NCI-H1048 (cell line): ENCODE measurements around the gene DPF3.

Experiments used
- DNase-seq: peaks from one replicate; lab custom pipeline; 2025; lab: John Stamatoyannopoulos, UW

DPF3 gene

GRCh38 chr14:72715850-72716228, 178.1 kb downstream of the DPF3 start:
- DNase-seq, result no peak

DNA sequence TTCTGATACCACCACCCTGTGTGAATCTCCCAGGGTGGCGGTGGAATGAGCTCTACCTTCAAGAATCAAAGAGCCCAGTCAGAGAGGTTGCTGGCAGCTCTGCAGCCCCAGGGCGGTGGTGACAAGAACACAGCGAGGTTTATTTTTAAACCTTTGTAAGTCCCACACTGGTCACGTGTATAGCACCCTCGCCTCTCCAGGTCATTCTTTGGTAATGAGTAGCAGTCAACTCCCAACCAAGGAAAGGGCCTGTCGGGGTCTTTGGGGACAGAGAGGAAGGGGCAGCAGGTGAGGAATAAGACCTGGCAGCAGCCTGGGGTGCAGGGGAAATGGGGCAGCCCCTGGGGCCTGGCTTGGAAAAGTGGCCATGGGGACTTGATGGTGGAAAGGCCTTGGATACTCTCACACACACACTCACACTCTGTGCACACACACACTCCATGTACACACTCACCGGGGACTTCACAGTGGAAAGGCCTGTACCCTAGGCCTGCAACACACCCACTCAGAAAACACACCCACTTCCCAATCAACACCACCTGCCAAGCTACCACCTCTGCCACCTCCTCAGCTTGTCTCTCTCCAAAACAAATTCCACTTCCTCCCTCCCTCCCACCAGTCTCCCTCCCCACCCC, 178.6 kb downstream of the DPF3 start:
- DNase-seq, result no peak

- no peak for DNase-seq
These were observed 179.1 kb downstream of the DPF3 start for GRCh38 chr14:72714871-72715214.

DNA sequence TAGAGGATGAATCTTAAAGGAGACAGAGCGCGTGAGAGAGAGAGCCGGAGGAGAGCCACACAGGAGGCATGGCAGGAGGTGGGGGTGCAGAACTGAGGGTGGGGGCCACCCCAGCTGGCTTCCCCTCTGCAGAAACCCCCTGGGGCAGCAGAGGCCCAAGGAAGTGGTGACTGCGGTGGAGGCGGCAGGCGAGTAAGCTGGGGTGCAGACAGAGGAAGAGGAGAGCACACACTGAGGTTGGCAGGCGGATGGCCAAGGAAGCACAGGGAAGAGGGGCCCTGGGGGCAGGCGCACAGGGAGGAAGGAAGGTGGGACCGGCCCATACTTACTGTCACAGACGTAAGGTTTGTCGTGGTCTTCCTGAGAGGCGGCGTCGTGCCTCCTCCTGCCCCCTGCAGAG, 179.8 kb downstream of the DPF3 start:
- DNase-seq, result no peak

DNA sequence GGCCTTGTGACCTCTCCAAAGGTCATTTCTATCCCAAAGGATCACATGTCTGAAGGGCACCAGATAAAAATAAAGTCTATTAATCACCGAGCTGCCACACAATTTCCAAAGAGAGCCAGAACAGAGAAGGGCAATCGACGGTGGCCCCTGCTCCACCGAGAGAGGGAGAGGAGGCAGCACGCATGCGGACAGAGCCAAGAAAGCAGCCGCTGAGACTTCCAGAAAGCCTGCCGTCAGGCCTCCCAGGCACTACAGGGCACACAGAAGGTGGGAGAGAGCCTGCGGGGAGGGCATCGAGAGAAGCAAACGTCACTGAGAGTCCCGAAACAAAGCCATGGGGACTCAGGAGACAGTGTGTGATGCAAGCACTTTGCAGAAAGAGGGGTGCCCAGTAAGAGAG, 182.0 kb downstream of the DPF3 start:
- no peak for DNase-seq

GRCh38 chr14:72709916-72710611, 183.8 kb downstream of the DPF3 start:
- DNase-seq, result no peak

GRCh38 chr14:72708708-72709475, 185.0 kb downstream of the DPF3 start:
- DNase-seq, result no peak

- DNase-seq, result no peak
These were observed 185.7 kb downstream of the DPF3 start for GRCh38 chr14:72708222-72708621.

DNA sequence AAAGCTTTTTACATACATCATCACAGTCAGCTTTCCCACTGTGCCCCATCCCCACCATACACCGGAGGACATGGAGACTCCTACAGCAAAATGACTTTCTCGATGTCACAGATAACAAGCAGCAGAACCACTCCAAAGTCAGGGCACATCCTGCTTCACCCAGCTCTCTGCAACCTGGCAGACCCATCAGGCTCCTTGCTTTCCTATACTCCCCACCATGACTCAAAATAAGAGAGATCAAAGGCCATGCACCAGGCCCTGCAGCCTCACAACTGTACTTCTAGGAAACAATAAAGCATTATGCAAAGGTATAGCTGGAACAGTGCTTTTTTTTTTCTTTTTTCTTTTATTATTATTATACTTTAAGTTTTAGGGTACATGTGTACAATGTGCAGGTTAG, 187.4 kb downstream of the DPF3 start:
- DNase-seq, result no peak

DNA sequence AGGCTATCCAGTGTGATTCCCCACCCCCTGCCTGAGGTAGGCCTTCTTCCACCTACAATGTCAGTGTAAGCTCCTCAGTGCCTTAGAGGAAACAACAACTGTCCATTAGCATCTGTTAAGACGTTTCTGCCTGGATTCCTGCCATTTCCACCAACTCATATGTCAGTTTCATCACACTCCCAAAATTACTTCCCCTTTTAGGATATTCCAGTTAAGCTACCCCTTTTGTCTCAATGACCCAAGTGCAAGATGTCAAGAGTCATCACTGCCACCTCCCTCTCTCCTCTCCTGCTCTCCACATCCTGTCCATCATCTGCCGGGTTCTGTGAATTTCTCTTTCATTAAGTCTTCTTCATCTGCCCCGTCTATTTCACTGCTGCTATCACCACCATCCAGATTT, 189.4 kb downstream of the DPF3 start:
- DNase-seq, result no peak

DNA sequence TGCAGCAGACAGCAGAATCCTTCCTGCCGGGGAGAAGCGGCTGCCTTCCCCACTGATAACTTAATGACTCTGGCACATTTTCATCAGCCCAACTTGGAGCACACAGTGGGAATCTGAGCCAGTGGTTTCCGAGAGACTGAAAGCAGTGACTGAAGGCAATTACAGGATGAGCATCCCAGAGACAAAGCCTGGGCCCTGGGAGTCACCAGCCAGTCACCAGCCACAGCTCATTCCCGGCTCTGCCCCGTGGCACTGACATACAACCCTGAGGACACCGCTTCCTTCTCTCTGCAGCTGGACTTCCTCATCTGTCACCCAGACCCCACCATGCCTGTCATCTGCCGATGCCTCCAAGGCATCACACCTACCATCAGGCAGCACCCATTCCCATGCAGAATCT, 192.3 kb downstream of the DPF3 start:
- no peak for DNase-seq

GRCh38 chr14:72701237-72701565, 192.7 kb downstream of the DPF3 start:
- DNase-seq, result no peak

GRCh38 chr14:72700338-72701236, 193.3 kb downstream of the DPF3 start:
- no peak for DNase-seq

GRCh38 chr14:72699852-72700257, 194.0 kb downstream of the DPF3 start:
- DNase-seq, result no peak

DNA sequence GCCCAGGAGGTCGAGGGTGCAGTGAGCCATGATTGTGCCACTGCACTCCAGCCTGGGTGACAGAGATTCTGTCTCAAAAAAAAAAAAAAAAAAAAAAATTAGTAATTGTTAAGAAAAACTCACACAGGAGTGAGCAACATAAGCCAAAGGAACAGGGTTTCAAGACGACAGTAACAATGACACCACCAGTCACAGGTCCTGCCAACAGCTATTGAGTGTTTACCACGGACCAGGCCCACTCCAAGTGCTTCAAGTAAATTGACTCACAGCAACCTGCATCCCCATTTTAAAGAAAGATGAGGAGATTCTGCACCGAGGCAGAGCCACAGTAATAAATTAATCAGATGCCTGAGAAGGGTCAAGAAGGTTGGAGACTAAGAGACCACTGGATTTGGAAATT, 194.5 kb downstream of the DPF3 start:
- no peak for DNase-seq

DNA sequence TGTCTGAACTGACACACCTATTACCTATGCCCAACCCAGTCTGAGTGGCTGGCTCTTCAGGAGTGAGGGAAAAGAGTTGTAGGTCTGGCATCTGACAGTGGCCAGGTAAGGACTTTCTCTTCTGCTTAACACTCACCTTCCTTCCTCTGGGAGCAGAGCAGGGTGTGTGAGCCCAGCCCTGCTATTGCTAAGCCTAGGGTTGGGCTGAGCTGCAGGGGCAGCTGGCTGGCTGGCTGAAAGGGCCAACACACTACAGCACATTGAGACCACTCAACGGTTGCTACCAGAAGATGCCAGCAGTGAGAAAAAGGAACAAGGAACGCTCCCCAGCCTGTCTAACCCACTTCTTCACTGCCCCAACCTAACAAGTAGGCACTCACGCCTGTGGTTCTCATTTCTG, 201.2 kb downstream of the DPF3 start:
- no peak for DNase-seq

DNA sequence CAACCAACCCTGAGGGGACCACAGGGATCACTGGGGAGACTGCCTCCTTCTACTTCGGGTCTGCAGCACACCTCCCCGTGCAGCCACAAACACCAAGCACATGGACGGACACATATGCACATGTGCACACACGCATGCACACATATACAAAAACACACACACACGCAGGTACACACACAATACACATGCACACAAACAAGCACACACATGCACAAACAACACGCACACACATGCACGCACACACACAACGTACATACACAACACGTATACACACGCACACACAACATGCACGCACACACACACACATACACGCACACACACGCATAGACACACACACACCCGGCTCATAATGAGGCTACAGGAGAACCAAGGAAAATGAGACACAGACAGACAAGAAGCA, 203.6 kb downstream of the DPF3 start:
- no peak for DNase-seq

- no peak for DNase-seq
These were observed 204.8 kb downstream of the DPF3 start for GRCh38 chr14:72688990-72689671.

GRCh38 chr14:72686832-72687231, 207.1 kb downstream of the DPF3 start:
- no peak for DNase-seq

DNA sequence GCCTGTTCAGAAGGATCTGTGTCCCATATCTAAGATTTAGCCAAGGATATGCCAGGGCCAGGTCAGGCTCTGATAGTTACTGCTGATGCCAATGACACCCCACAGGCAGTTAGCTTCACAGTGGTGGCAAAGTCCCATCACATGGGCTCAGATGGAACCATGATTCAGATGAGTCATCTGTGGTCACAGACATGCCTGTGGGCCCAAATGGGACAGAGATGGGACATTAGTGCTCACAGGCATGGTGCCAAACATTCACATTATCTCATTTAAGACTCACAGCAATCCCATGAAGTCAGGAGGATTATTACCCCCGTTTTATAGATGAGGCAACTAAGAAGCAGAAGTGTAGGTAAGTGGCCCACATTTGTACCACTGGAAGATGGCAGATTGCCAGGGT, 207.8 kb downstream of the DPF3 start:
- no peak for DNase-seq

GRCh38 chr14:72685456-72685855, 208.4 kb downstream of the DPF3 start:
- no peak for DNase-seq

GRCh38 chr14:72683787-72684186, 210.1 kb downstream of the DPF3 start:
- DNase-seq, result no peak
